Measurements from ENCODE around the gene PCDHGA1.

GRCh38 chr5:141547921-141548320 lies 217.6 kb downstream of the PCDHGA1 start:
- TF ChIP-seq, protein P1, sequence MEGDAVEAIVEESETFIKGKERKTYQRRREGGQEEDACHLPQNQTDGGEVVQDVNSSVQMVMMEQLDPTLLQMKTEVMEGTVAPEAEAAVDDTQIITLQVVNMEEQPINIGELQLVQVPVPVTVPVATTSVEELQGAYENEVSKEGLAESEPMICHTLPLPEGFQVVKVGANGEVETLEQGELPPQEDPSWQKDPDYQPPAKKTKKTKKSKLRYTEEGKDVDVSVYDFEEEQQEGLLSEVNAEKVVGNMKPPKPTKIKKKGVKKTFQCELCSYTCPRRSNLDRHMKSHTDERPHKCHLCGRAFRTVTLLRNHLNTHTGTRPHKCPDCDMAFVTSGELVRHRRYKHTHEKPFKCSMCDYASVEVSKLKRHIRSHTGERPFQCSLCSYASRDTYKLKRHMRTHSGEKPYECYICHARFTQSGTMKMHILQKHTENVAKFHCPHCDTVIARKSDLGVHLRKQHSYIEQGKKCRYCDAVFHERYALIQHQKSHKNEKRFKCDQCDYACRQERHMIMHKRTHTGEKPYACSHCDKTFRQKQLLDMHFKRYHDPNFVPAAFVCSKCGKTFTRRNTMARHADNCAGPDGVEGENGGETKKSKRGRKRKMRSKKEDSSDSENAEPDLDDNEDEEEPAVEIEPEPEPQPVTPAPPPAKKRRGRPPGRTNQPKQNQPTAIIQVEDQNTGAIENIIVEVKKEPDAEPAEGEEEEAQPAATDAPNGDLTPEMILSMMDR (tag by site-specific recombination; IDR thresholded peaks at IDR 0.05), result no peak
- TF ChIP-seq ZBTB17 (tag by site-specific recombination; IDR thresholded peaks at IDR 0.05), result no peak
- TF ChIP-seq ZNF704 (tag by site-specific recombination; IDR thresholded peaks at IDR 0.05), result no peak
- no peak for TF ChIP-seq ZNF274 (IDR thresholded peaks at IDR 0.05; ENCODE audit: low read length)
- TF ChIP-seq ZNF274 (tag by site-specific recombination; IDR thresholded peaks at IDR 0.05; ENCODE audit: borderline replicate concordance), result no peak
- TF ChIP-seq ZNF18 (tag by site-specific recombination; IDR thresholded peaks at IDR 0.05), result no peak
- TF ChIP-seq ZNF530 (tag by site-specific recombination; IDR thresholded peaks at IDR 0.05; ENCODE audit: low read depth), result no peak
- TF ChIP-seq ZNF221 (tag by site-specific recombination; IDR thresholded peaks at IDR 0.05; ENCODE audit: borderline replicate concordance), result no peak
- no peak for TF ChIP-seq ZNF248 (tag by site-specific recombination; IDR thresholded peaks at IDR 0.05)
- TF ChIP-seq, protein P2, sequence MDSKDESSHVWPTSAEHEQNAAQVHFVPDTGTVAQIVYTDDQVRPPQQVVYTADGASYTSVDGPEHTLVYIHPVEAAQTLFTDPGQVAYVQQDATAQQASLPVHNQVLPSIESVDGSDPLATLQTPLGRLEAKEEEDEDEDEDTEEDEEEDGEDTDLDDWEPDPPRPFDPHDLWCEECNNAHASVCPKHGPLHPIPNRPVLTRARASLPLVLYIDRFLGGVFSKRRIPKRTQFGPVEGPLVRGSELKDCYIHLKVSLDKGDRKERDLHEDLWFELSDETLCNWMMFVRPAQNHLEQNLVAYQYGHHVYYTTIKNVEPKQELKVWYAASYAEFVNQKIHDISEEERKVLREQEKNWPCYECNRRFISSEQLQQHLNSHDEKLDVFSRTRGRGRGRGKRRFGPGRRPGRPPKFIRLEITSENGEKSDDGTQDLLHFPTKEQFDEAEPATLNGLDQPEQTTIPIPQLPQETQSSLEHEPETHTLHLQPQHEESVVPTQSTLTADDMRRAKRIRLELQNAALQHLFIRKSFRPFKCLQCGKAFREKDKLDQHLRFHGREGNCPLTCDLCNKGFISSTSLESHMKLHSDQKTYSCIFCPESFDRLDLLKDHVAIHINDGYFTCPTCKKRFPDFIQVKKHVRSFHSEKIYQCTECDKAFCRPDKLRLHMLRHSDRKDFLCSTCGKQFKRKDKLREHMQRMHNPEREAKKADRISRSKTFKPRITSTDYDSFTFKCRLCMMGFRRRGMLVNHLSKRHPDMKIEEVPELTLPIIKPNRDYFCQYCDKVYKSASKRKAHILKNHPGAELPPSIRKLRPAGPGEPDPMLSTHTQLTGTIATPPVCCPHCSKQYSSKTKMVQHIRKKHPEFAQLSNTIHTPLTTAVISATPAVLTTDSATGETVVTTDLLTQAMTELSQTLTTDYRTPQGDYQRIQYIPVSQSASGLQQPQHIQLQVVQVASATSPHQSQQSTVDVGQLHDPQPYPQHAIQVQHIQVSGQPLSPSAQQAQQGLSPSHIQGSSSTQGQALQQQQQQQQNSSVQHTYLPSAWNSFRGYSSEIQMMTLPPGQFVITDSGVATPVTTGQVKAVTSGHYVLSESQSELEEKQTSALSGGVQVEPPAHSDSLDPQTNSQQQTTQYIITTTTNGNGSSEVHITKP (tag by site-specific recombination; IDR thresholded peaks at IDR 0.05), result no peak
- no peak for TF ChIP-seq WT1 (tag by site-specific recombination; IDR thresholded peaks at IDR 0.05)
- no peak for TF ChIP-seq REST (tag by site-specific recombination; IDR thresholded peaks at IDR 0.05)
- TF ChIP-seq ZBTB48 (tag by site-specific recombination; IDR thresholded peaks at IDR 0.05), result no peak
- TF ChIP-seq YY1 (tag by site-specific recombination; IDR thresholded peaks at IDR 0.05), result no peak
